ENCODE results near the gene ATXN1. TPM values are rescaled to one million over a fixed set of nuclear protein-coding genes. Genes with fewer than 3 reads are reported as not detected.
"Not testable (repeated sequence)": the region's sequence is repeated elsewhere in the genome, so short reads cannot be mapped to it uniquely, and the experiment has no call there.

The ATXN1 gene
- total RNA-seq, 1 donor from 2014 or later = 9.1 TPM

DNA sequence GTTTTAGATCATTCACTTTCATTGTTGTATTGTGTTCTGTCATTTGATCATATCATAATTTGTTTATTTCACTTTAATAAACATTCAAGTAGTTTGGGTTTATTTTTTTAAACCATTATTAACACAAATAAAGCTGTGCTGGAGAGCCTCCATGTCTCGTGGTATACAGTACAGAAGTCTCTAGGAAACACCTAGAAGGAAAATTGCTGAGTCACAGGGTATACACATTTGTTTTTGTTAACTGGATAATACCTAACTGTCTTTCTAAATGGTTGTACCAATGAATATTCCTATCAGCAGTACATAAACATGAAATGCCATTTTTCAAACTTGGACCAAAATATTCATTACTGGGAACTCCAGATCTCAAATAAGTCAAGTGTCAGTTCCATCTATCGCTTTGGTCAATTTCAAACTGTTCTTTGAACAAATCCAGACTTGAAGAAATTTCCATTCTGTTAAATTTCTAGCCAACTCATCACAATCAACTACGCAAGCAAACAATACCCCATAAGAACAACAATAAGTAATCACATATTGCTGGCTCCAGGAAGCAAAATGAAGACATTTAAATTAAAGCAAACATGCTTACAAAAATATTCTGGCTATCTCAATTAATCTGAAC, 138.1 kb downstream of the ATXN1 start:
- peak; percentile 5 to 35 for DNase-seq (ENCODE audit: low read depth in 2 of 2)

GRCh38 chr6:16622193-16622592, 139.1 kb downstream of the ATXN1 start:
- DNase-seq (ENCODE audit: low read depth in 2 of 2) = no peak

- DNase-seq (ENCODE audit: low read depth in 2 of 2) = no peak
Observed at GRCh38 chr6:16621002-16621401, 140.3 kb downstream of the ATXN1 start.

- no peak for DNase-seq (ENCODE audit: low read depth in 2 of 2)
Observed at GRCh38 chr6:16619777-16620176, 141.5 kb downstream of the ATXN1 start.

GRCh38 chr6:16618962-16619361, 142.3 kb downstream of the ATXN1 start:
- DNase-seq (ENCODE audit: low read depth in 2 of 2) = no peak

DNA sequence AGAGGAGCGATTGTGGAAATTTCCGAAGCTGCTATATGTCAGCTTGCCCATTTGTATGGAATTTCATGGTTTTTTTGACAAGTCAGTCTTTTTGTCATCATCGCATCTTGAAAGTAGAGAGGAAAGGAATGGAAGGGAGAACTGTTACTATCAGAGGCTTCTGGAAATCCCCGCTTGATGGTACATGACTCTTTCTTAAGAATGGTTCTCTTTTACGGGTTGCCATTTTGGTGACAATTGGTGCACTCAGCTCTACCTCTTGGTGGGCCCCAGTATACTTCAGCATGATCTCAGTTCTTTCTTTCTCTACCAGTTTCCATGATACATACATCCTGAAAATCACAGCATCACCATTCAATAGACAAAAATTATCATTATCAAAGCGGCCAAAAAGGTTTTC, 146.0 kb downstream of the ATXN1 start:
- not testable (repeated sequence) for DNase-seq (ENCODE audit: low read depth in 2 of 2)

GRCh38 chr6:16614143-16614542, 147.1 kb downstream of the ATXN1 start:
- DNase-seq (ENCODE audit: low read depth in 2 of 2) = not testable (repeated sequence)

GRCh38 chr6:16613504-16613903, 147.8 kb downstream of the ATXN1 start:
- not testable (repeated sequence) for DNase-seq (ENCODE audit: low read depth in 2 of 2)

- no peak for DNase-seq (ENCODE audit: low read depth in 2 of 2)
Observed at GRCh38 chr6:16608444-16608843, 152.8 kb downstream of the ATXN1 start.

DNA sequence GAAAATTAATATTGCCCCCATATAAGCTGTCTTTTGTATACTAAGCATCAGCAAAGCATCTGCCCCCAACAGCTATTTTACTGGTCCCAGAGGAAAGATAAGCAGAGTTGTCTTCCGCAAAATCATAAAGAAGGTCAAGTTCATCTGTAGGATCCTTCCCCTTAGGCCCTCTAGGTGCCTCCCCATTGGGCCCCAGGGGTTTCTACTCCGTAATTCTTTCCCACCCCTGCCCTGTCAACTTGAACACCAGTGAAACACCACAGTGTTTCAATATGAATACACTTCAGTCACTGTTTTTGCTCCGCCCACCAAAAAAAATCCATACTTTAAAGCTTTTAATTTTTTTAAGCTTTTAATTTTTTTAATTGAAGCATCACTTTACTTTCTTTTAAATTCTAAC, 159.2 kb downstream of the ATXN1 start:
- DNase-seq (ENCODE audit: low read depth in 2 of 2) = no peak

DNA sequence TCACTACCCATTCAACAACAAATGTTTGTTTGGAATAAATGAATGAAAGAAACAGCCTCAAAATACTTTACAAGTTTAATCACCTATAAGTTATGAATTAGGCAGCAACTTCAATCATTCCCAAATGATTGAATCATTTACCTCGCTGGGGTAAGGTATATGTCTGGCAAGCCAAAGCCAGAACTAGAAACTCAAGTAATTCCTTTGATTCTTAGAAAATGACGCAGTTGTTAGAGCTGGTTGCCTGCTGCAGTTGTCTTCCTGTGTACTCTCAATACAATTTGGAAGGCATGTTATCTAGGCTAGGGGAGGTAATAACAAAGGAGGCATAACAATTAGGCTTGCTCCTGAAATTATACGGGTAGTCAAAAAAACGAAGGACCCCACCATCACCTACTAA, 160.6 kb downstream of the ATXN1 start:
- DNase-seq (ENCODE audit: low read depth in 2 of 2) = no peak

DNA sequence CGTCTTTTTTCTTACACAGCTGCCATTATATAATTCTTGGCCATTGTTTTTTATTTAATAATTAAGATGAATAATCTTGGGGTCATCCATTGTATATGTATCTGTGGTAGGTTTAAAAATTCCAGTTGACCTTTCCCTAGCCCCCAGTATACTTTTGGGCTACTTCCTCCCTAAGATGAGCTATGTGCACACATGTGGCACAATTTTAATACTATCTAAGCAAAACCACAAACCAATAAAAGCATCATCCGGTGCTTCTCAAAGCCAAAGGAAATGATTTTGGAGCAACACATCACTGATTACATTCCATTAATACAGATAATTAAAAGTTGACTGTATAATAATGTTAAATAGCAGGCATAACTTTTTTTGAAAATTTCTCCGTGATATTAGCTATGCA, 161.2 kb downstream of the ATXN1 start:
- no peak for DNase-seq (ENCODE audit: low read depth in 2 of 2)

DNA sequence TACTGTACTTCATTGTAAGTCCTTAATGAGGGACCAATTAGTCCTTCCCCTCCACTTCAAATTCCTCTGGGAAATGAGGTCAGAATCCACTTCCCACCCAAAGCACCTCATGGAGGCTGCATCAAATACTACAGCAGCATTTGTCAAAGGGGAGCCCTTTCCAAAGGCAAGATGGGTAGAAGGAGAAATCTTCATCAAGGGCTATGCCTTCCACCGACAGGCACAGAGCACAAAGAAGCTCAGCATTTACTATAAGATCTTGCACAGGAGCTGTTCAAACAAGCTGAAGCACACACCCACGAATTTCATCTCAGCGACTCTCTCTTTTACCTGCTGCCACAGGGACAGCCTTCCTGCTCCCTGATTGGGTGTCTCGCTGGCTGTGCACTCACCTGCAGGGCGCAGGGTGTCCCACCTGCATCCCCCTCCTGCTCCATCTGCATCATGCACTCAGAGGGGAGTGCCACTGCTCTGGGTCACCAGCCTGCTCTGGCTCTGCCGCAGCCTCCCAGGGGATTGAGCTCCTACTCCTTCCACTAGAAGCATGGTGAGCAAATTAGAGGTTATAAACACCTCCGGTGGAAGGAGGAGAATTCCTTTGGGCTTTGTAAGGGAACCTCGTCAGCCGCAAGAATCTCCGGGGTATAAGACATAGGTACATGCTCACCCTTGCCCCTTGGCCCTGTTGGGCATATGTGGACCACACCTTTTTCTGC, 164.5 kb downstream of the ATXN1 start:
- DNase-seq (ENCODE audit: low read depth in 2 of 2) = no peak

- DNase-seq (ENCODE audit: low read depth in 2 of 2) = no peak
Observed at GRCh38 chr6:16595514-16596120, 165.6 kb downstream of the ATXN1 start.

GRCh38 chr6:16594849-16595248, 166.4 kb downstream of the ATXN1 start:
- no peak for DNase-seq (ENCODE audit: low read depth in 2 of 2)

DNA sequence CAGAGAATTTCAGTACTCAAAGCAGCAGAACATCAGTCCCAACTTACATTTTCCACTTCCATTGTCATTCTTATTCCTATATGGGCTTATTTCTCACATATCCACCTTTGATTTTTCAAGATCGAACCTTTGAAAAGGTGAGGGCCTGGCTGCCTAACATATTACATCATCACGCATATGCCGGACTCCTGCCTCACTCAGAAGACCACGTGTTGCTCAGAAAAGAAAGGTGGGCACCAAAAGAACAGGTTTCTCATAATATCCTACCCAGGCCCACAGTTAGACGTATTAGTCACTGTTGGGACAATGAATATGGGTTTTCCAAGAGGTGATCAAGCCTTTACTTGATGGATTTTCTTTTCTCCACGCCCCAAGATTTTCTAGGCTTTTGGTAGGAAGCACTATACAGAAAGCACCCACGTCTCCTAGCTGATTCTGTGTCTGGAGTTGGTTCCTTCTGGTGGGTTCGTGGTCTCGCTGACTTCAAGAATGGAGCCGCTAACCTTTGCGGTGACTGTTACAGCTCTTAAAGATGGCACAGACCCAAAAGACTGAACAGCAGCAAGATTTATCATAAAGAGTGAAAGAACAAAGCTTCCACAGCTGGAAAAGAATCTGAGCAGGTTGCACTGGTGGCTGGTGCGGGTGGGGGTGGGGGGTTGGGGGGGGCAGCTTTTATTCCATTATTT, 168.9 kb downstream of the ATXN1 start:
- DNase-seq (ENCODE audit: low read depth in 2 of 2) = no peak

GRCh38 chr6:16591396-16592222, 169.7 kb downstream of the ATXN1 start:
- DNase-seq (ENCODE audit: low read depth in 2 of 2) = no peak

GRCh38 chr6:16585805-16586204, 175.5 kb downstream of the ATXN1 start:
- peak in 1 of 2 donors; percentile 1 for DNase-seq (ENCODE audit: low read depth in 2 of 2)

DNA sequence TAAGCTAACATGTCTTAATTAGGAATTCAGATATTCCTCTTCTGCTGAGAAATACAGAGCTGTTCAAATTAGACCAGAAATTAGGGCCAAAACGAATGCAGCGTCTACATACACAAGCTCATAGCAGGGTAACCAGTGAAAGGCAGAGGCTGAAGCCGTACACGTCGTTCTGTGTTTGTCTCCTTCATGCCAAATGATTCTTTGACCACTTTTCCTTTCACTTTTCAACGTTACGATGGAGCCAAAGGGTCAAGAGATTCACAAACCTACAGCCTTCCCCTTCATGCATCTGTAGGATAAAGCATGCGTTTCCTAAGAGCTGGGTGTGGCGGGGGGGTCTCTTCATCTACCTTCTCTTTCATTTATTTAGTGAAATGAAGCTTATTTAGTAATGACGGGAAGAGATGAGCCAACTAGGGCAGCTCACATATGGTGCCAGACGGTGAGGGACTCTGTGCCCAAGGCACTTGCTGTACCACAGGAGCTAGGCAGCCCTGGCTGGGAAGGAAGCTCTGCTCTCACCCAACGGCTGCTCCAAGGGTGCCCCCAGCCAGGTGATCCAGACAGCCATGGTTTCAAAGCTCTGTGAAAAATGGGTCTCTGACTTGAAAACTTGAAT, 178.0 kb downstream of the ATXN1 start:
- no peak for DNase-seq (ENCODE audit: low read depth in 2 of 2)

DNA sequence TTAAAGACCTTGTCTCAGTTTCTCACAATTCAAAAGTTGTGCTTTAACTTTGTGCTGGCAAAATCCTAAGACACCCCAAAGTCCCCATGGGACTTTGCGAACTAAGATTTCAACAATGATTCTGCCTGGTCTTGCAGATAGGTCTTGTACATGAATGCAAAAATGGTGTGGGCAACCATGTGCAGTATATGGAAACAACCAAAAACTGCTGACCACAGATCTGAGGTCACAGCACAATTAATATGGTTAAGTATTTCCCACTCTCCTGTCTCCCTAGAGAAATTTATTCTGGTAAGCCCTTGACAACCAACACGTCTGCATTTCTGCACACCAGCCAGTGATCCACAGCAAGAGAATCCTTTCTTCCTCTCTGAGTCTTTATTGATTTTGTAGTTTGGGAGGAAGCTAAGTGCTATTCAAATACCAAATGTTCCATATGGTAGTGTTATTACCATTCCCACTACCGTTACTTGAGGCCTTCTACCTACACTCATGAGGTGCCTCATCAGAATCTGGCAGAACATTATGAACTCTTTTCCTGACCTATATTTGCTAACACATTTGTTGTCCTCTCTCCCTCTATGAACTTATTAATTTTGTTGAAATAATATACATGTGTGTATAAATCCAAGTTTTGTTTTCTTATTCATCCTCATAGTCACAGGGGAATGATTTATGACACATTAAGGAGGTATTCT, 178.7 kb downstream of the ATXN1 start:
- no peak for DNase-seq (ENCODE audit: low read depth in 2 of 2)

Data from lung microvascular endothelial cell (primary cell).